Vagina (tissue), 2 donors: ENCODE measurements around the gene ZNF107.

Experiments
- POLR2A ChIP-seq, 2 donors: fragments of 450-650 bp; IDR thresholded peaks; one replicate each; pipeline ENCODE4 v1.6.1; 2017; ENCODE audit warnings: antibody characterized with exemption in 2 of 2, mild to moderate bottlenecking in 2 of 2, moderate library complexity in 2 of 2
- POLR2AphosphoS5 ChIP-seq, 2 donors: sonication (generic); formaldehyde crosslinking; IDR thresholded peaks; one replicate each; pipeline ENCODE4 v1.9.0; 2017; ENCODE audit warnings: antibody characterized with exemption in 2 of 2, mild to moderate bottlenecking in 2 of 2, low read depth in 1 of 2; ENCODE audit not compliant: insufficient read depth in 1 of 2
- TF ChIP-seq, protein P1 (sequence below), 3 experiments: fragments of 450-650 bp in 2 of 3; fragments of 200-600 bp in 1 of 3; sonication (generic) in 1 of 3; IDR thresholded peaks; one replicate each; pipeline ENCODE4 v1.5.1; 2017 to 2019; ENCODE audit warnings: antibody characterized with exemption in 3 of 3, mild to moderate bottlenecking in 2 of 3, moderate library complexity in 2 of 3

DNA sequence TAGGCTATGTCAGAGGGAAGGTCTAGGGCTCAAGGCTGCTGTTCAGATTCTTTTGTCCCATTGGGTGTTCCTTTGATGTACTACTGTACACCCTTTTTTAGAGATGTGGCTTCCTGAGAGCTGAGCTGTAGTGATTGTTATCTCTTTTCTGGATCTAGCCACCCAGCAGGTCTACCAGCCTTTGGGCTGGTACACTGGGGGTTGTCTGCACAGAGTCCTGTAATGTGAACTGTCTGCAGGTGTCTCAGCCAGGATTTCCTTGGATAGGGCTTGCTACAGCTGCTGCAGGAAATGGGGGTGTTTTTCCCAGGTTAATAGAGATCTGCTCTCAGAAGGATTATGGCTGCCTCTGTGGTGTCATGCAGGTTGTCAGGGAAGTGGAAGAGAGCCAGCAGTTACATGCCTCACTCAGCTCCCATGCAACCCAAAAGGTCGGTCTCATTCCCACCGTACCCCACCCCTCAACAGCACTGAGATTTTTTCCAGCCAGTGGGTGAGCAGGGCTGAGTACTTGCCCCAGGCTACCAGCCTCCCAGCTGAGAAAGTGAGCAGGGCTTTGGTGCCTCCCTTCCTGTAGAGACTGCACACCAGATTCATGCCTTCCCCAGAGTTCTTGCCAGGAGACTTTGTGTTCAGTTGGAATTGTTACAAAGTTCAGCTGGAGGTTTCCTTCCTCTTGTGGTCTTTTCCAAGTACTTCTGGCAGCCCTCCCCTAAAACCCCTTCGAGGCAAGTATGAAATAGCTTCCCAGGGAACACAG lies 63.3 kb downstream of the ZNF107 start:
- no peak for TF ChIP-seq POLR2A (IDR thresholded peaks at IDR 0.05)
- TF ChIP-seq, protein P1, sequence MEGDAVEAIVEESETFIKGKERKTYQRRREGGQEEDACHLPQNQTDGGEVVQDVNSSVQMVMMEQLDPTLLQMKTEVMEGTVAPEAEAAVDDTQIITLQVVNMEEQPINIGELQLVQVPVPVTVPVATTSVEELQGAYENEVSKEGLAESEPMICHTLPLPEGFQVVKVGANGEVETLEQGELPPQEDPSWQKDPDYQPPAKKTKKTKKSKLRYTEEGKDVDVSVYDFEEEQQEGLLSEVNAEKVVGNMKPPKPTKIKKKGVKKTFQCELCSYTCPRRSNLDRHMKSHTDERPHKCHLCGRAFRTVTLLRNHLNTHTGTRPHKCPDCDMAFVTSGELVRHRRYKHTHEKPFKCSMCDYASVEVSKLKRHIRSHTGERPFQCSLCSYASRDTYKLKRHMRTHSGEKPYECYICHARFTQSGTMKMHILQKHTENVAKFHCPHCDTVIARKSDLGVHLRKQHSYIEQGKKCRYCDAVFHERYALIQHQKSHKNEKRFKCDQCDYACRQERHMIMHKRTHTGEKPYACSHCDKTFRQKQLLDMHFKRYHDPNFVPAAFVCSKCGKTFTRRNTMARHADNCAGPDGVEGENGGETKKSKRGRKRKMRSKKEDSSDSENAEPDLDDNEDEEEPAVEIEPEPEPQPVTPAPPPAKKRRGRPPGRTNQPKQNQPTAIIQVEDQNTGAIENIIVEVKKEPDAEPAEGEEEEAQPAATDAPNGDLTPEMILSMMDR (IDR thresholded peaks at IDR 0.05) = no peak
- no peak for TF ChIP-seq POLR2AphosphoS5 (IDR thresholded peaks at IDR 0.05; ENCODE audit: insufficient read depth in 1 of 2, low read depth in 1 of 2)
